BJ (cell line): Measurements from ENCODE around the gene H19. TPM values are rescaled to one million over a fixed set of nuclear protein-coding genes. Genes with fewer than 3 reads are reported as not detected.

Source experiments
- CTCF ChIA-PET: fragments of 350-600 bp; formaldehyde crosslinking; extraction: SDS; loops from one replicate; lab custom pipeline; 2021; ENCODE audit warnings: antibody characterized with exemption, inconsistent platforms; lab: Yijun Ruan, JAX
- POLR2A ChIA-PET: fragments of 300-600 bp; sonication (Branson Sonifier 250); formaldehyde crosslinking; extraction: SDS; loops from one replicate; lab custom pipeline; 2021; ENCODE audit warnings: antibody characterized with exemption; lab: Charles Lee
- DNase-seq: peaks from one replicate; pipeline ENCODE4 v3.0.0-alpha.2; 2011; ENCODE audit warnings: low read depth
- H3K27me3 ChIP-seq: 2 replicates; pipeline ENCODE4 v1.6.0; 2011; ENCODE audit warnings: low read length; ENCODE audit not compliant: control insufficient read depth, insufficient read depth
- H3K36me3 ChIP-seq: 2 replicates; pipeline ENCODE4 v1.5.1; 2011; ENCODE audit warnings: low read length; ENCODE audit not compliant: control insufficient read depth, insufficient read depth
- H3K4me3 ChIP-seq: 2 replicates; pipeline ENCODE4 v1.5.1; 2011; ENCODE audit warnings: low read depth, mild to moderate bottlenecking, control low read depth, low read length
- polyA minus RNA-seq: library from RNA; depleted of rRNA, polyadenylated mRNA; stranded (reverse); fragments of >200 nt; gene quantifications from 2 replicates; pipeline ENCODE4 v1.2.3, GENCODE V29; 2011; rRNA and poly(A)+ RNA removed
- polyA plus RNA-seq: library from polyadenylated mRNA; depleted of rRNA; stranded (reverse); fragments of >200 nt; gene quantifications from 2 replicates; pipeline ENCODE4 v1.2.3, GENCODE V29; 2011; rRNA removed
- TF ChIP-seq, protein P1 (sequence below): IDR thresholded peaks from 2 replicates; pipeline ENCODE4 v1.5.1; 2011; ENCODE audit warnings: low read depth, mild to moderate bottlenecking, control low read depth, inconsistent platforms, low read length, moderate library complexity; ENCODE audit not compliant: insufficient read depth

The H19 gene
- polyA plus RNA-seq = 1.7 and 1.9 TPM in 2 replicates
- 0.62 and 1.1 TPM in 2 replicates for polyA minus RNA-seq

DNA sequence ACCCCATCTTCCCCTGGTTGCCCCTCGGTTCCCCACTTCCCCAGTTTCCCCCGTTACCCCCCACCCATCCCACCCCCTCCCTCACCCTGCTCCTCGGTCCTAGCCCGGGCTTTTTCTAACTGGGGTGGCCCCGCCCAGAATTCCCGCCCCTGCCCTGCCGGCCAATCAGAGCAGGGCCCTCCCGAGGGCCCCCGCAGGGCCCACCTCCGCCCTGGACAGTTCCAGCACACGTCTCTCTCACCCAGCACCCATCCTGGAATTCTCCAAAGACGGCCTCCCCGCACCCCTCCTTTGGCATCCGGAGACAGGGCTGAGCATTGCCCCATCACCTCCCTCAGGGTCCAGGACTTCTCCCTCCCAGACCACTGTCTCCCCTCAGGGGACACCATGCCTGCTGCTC lies at the start of gene H19:
TSS of gene H19 (minus strand) at position 88 of the 400 bp plus-strand sequence.
- POLR2A ChIA-PET = no interaction called here
- TF ChIP-seq, protein P1, sequence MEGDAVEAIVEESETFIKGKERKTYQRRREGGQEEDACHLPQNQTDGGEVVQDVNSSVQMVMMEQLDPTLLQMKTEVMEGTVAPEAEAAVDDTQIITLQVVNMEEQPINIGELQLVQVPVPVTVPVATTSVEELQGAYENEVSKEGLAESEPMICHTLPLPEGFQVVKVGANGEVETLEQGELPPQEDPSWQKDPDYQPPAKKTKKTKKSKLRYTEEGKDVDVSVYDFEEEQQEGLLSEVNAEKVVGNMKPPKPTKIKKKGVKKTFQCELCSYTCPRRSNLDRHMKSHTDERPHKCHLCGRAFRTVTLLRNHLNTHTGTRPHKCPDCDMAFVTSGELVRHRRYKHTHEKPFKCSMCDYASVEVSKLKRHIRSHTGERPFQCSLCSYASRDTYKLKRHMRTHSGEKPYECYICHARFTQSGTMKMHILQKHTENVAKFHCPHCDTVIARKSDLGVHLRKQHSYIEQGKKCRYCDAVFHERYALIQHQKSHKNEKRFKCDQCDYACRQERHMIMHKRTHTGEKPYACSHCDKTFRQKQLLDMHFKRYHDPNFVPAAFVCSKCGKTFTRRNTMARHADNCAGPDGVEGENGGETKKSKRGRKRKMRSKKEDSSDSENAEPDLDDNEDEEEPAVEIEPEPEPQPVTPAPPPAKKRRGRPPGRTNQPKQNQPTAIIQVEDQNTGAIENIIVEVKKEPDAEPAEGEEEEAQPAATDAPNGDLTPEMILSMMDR = no peak
- no peak within 1 kb of the TSS for H3K4me3 ChIP-seq
- H3K27me3 ChIP-seq = no peaks in the 10 kb centered on the region
- H3K36me3 ChIP-seq = no peaks in the 10 kb centered on the region
- DNase-seq = no peak
- CTCF ChIA-PET = interaction anchor here (0.8 to 2.4 kb wide), 10 partner anchors 15 to 305 kb away, joined by 4 to 13 read pairs (median 6); partner anchors contain the start of gene MRPL23

DNA sequence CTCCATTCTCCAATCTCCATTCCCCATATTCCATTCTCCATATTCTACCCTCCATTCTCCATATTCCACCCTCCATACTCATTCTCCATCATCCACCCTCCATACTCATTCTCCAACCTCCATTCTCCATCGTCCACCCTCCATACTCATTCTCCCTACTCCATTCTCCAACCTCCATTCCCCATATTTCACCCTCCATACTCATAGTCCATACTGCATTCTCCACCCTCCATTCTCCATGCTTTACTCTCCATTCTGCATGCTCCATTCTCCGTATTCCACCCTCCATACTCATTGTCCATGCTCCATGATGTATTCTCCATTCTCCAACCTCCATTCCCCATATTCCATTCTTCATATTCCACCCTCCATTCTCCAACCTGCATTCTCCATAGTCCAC lies 44.3 kb upstream of the H19 start:
- peaks cover 1% of the 10 kb centered on the region; the same call in 1 of the 2 replicates for H3K27me3 ChIP-seq
- ChIA-PET CTCF (no interaction called here), POLR2A (no interaction called here)
- no peaks in the 10 kb centered on the region for H3K36me3 ChIP-seq
- TF ChIP-seq, protein P1 = no peak
- H3K4me3 ChIP-seq = no peak overlapping the region
- DNase-seq = no peak

DNA sequence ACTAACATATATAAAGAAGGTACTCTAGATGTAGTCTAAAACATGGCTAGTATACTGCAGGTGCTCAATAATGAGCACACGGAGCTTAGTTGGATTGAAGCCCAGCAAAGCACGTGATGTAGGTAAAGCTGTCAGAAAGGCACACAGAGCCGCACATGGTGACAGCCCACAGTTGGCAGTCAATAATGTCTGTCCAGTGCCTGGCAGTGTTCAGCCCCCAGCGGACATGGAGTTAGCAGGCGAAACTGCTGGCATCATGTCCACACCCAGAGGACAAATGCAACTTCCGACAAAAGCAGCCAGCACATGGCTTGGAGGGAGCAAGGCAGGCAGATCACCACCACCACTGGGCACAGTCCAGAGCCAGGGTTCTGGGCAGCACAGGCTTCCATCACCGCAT lies 43.5 kb upstream of the H19 start:
- ChIA-PET POLR2A (no interaction called here), CTCF (interaction anchor here (21.6 kb wide), 1 partner anchor 108 kb away, joined by 1066 read pairs; the partner anchor contains the start of gene IGF2)
- no peak for DNase-seq
- H3K27me3 ChIP-seq = peaks cover 1% of the 10 kb centered on the region; the same call in 1 of the 2 replicates
- H3K4me3 ChIP-seq = no peak overlapping the region
- no peaks in the 10 kb centered on the region for H3K36me3 ChIP-seq
- TF ChIP-seq, protein P1 = no peak

DNA sequence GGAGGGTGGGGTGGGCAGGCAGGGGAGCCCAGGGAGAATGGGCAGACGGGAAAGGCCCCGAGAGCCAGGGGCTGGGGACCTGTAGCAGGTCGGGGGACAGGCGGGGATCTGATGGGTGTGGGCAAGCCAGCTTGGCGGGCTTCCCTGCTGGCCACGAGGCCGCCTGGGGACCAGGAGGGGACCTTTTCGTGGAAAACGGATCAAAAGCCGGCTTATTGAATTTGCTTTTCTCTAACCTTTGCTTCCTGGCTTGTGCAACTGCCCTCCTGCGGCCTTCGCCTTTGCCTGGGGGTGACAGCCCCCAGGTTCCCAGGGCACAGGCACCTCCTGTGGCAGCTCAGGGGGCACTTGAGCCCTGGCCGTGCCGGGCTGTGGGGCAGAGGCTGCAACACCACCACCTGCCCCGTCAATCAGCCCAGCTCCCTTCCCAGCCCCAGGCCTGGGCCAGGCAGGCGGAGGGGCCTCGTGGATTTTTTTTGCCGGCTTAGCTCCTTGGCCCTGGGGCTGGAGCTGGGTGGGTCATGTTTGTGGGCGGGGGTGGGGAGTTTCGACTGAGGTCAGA lies 41.6 kb upstream of the H19 start:
- no peak for DNase-seq
- CTCF ChIA-PET = interaction anchor here (1.6 to 21.6 kb wide), 4 partner anchors 85 to 345 kb away, joined by 5 to 1066 read pairs (median 8); partner anchors contain the start of genes IGF2 and SYT8
- TF ChIP-seq, protein P1 = no peak
- H3K27me3 ChIP-seq = no peaks in the 10 kb centered on the region
- POLR2A ChIA-PET = no interaction called here
- no peak overlapping the region for H3K4me3 ChIP-seq
- no peaks in the 10 kb centered on the region for H3K36me3 ChIP-seq

DNA sequence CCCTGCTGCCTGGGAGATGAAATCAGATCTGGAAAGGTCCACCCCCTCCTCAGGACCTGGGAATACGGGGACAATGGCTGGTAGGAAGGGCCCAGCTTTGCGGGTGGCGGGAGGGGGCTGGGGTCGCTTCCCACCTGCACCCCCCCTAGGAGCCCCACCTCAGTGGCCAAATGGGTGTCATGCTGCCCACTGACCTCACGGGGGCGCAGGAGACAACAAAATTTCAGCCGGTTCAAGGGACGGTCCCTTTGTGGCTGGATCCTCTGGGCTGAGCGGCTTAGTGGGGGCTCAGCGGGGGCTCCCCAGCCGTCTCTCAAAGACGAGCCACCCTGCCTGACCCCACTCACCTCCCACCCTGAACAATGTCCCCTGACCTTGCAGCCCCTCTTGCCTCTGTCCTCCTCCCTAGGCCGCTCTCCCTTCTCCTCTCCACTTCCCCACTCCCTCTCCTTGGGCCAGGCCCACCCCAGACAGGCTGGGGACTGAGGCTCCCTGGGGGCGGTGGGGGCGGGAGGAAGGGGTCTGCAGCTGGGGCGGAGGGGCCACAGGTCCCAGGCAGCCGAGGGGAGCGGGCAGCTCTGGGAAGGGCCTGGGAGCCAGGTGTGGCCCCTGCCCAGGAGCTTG lies 39.3 kb upstream of the H19 start:
- ChIA-PET POLR2A (no interaction called here), CTCF (interaction anchor here (0.7 to 21.6 kb wide), 28 partner anchors 8 to 343 kb away, joined by 3 to 1066 read pairs (median 5); partner anchors contain the start of genes IGF2 and SYT8)
- no peak for DNase-seq
- Histone ChIP-seq H3K27me3 (no peaks in the 10 kb centered on the region), H3K4me3 (no peak overlapping the region), H3K36me3 (no peaks in the 10 kb centered on the region)
- TF ChIP-seq, protein P1 = no peak
